Lung (tissue), 12 donors: ENCODE measurements around the gene OLIG3. TPM values are rescaled to one million over a fixed set of nuclear protein-coding genes. Genes with fewer than 3 reads are reported as not detected.

Experiments used
- ATAC-seq: fragments of 200-7000 bp; cut with Tn5 transposase; one replicate; pipeline ENCODE4 v1.9.1; 2020; ENCODE audit warnings: moderate number of reproducible peaks; ENCODE audit not compliant: insufficient read depth, low FRiP score
- DNase-seq, 3 donors: peaks; one replicate each; pipeline ENCODE4 v3.0.0-alpha.2; 2013 to 2017
- H3K27ac ChIP-seq, 2 donors: one replicate each; pipeline ENCODE4 v1.5.1; 2013; ENCODE audit warnings: mild to moderate bottlenecking in 2 of 2, moderate library complexity in 2 of 2, control low read depth in 1 of 2, inconsistent platforms in 1 of 2, low read depth in 1 of 2, low read length in 1 of 2
- H3K27me3 ChIP-seq, 3 donors: one replicate each; pipeline ENCODE4 v1.5.1; 2013; ENCODE audit warnings: low read length in 2 of 3; ENCODE audit not compliant: control insufficient read depth in 3 of 3, insufficient read depth in 3 of 3
- H3K36me3 ChIP-seq, 4 donors: one replicate each; pipeline ENCODE4 v1.5.1; 2013; ENCODE audit warnings: low read length in 4 of 4, mild to moderate bottlenecking in 1 of 4, moderate library complexity in 1 of 4; ENCODE audit not compliant: control insufficient read depth in 4 of 4, insufficient read depth in 4 of 4
- H3K4me1 ChIP-seq, 5 donors: one replicate each; pipeline ENCODE4 v1.5.1; 2013; ENCODE audit warnings: low read length in 5 of 5, mild to moderate bottlenecking in 2 of 5, moderate library complexity in 1 of 5; ENCODE audit not compliant: control insufficient read depth in 5 of 5, insufficient read depth in 5 of 5
- H3K4me3 ChIP-seq: one replicate; pipeline ENCODE4 v1.5.1; 2013; ENCODE audit warnings: mild to moderate bottlenecking, control low read depth, moderate library complexity
- H3K9ac ChIP-seq, 2 donors: one replicate each; pipeline ENCODE4 v1.5.1; 2013; ENCODE audit warnings: low read length in 2 of 2, control low read depth in 1 of 2; ENCODE audit not compliant: insufficient read depth in 1 of 2
- H3K9me3 ChIP-seq, 4 donors: one replicate each; pipeline ENCODE4 v1.5.1; 2013; ENCODE audit warnings: low read length in 3 of 4, mild to moderate bottlenecking in 1 of 4, moderate library complexity in 1 of 4; ENCODE audit not compliant: control insufficient read depth in 4 of 4, insufficient read depth in 3 of 4
- CTCF ChIP-seq: IDR thresholded peaks from 2 replicates; pipeline ENCODE4 v1.5.1; 2012; ENCODE audit warnings: mild to moderate bottlenecking; ENCODE audit errors: control extremely low read depth, extremely low read depth
- WGBS, 2 donors: extraction: QIAGEN DNeasy Blood & Tissue Kit; methylation state at CpG; one replicate each; pipeline ENCODE4 v1.1.7; 2013; 5-methylcytosine and 5-hydroxymethylcytosine counted together
- polyA plus RNA-seq, 2 donors: library from polyadenylated mRNA; stranded (reverse); fragments of 200-250 nt; gene quantifications; one replicate each; pipeline ENCODE4 v1.2.1, GENCODE V29; 2013
- total RNA-seq, 2 donors: library from RNA; depleted of rRNA in 1 of 2; stranded (reverse); fragments of >200 nt in 1 of 2; gene quantifications; one replicate each; pipeline ENCODE4 v1.2.1, GENCODE V29; 2014 to 2021
- donor health status: control.
- donor health status: control.
- donor health status: Bipolar disorder and iron deficiency.
- donor health status: healthy.
- donor health status: DM: yes; HTN: yes; CAD: no.

OLIG3 gene
- total and polyA plus RNA-seq, 4 donors, result not detected

- Histone ChIP-seq H3K4me3 (no peak overlapping the region), H3K27me3 (peaks cover 0 to 18% (median 2%) of the 10 kb centered on the region in 3 donors), H3K4me1 (no peaks in the 10 kb centered on the region), H3K9ac (no peak overlapping the region), H3K36me3 (no peaks in the 10 kb centered on the region), H3K9me3 (peaks cover 0 to 3% (median 0%) of the 10 kb centered on the region in 4 donors), H3K27ac (no peak overlapping the region)
- ATAC-seq (no peak), DNase-seq (no peak)
- 81 to 82% methylated on average over 2 of the region's 2 CpGs for WGBS, 2 donors
- TF ChIP-seq CTCF, result no peak
These were observed 22.2 kb downstream of the OLIG3 start for GRCh38 chr6:137471986-137472385.

- no peak for TF ChIP-seq CTCF
- ATAC-seq (no peak), DNase-seq (no peak)
- Histone ChIP-seq H3K4me3 (no peak overlapping the region), H3K27ac (no peak overlapping the region), H3K9ac (no peak overlapping the region), H3K9me3 (peaks cover 0 to 3% (median 0%) of the 10 kb centered on the region in 4 donors), H3K36me3 (no peaks in the 10 kb centered on the region), H3K4me1 (no peaks in the 10 kb centered on the region), H3K27me3 (peaks cover 0 to 18% (median 2%) of the 10 kb centered on the region in 3 donors)
- 74 to 76% methylated on average over 5 of the region's 5 CpGs for WGBS, 2 donors
These were observed 22.7 kb downstream of the OLIG3 start for GRCh38 chr6:137471497-137471896.

- H3K27ac ChIP-seq, result no peak overlapping the region
- H3K9ac ChIP-seq, result no peak overlapping the region
- 93 to 96% methylated on average over 6 of the region's 6 CpGs for WGBS, 2 donors
- ATAC-seq, result no peak
- peaks cover 0 to 3% (median 0%) of the 10 kb centered on the region in 4 donors for H3K9me3 ChIP-seq
- no peak overlapping the region for H3K4me3 ChIP-seq
- no peak for DNase-seq
- TF ChIP-seq CTCF, result no peak
- no peaks in the 10 kb centered on the region for H3K4me1 ChIP-seq
- H3K27me3 ChIP-seq, result no peaks in the 10 kb centered on the region
- H3K36me3 ChIP-seq, result no peaks in the 10 kb centered on the region
These were observed 27.0 kb downstream of the OLIG3 start for GRCh38 chr6:137467211-137467610.

GRCh38 chr6:137465378-137466009 lies 28.7 kb downstream of the OLIG3 start:
- TF ChIP-seq CTCF, result no peak
- DNase-seq (no peak), ATAC-seq (no peak)
- Histone ChIP-seq H3K9ac (no peak overlapping the region), H3K4me1 (no peaks in the 10 kb centered on the region), H3K9me3 (peaks cover 0 to 3% (median 0%) of the 10 kb centered on the region in 4 donors), H3K27me3 (no peaks in the 10 kb centered on the region), H3K36me3 (no peaks in the 10 kb centered on the region), H3K27ac (no peak overlapping the region), H3K4me3 (no peak overlapping the region)
- 93 to 94% methylated on average over 7 of the region's 7 CpGs for whole genome bisulfite sequencing, 2 donors
